OCI-LY7 (cell line): Measurements from ENCODE around the gene RNF213. TPM values are rescaled to one million over a fixed set of nuclear protein-coding genes. Genes with fewer than 3 reads are reported as not detected.

Experiments
- BruUV-seq: library from RNA; stranded (reverse); fragments of 400-500 nt; replicated peaks from 2 replicates; lab custom pipeline; 2021; lab: Mats Ljungman, UMichigan
- CTCF ChIA-PET: fragments of 300-600 bp; sonication (Branson Sonifier 250); formaldehyde crosslinking; loops from one replicate; lab custom pipeline; 2022; ENCODE audit warnings: antibody characterized with exemption; ENCODE audit not compliant: unreplicated experiment; lab: Charles Lee
- POLR2A ChIA-PET: fragments of 300-600 bp; sonication (Branson Sonifier 250); formaldehyde crosslinking; loops from one replicate; lab custom pipeline; 2022; ENCODE audit warnings: antibody characterized with exemption; lab: Charles Lee
- DNase-seq: peaks from one replicate; pipeline ENCODE4 v3.0.0-alpha.2; 2015; ENCODE audit warnings: low spot score
- H2AFZ ChIP-seq: fragments of 200-600 bp; sonication (generic), shearing (Covaris generic); 2 replicates; pipeline ENCODE4 v1.6.1; 2014; ENCODE audit warnings: mild to moderate bottlenecking, antibody characterized with exemption, low read length, moderate library complexity
- H3K27ac ChIP-seq: fragments of 200-600 bp; sonication (generic); 2 replicates; pipeline ENCODE4 v1.5.1; 2014; ENCODE audit warnings: mixed run types, low read depth, mild to moderate bottlenecking, moderate library complexity, low read length, inconsistent platforms; ENCODE audit not compliant: poor library complexity, severe bottlenecking
- H3K36me3 ChIP-seq: fragments of 200-600 bp; sonication (generic); 2 replicates; pipeline ENCODE4 v1.6.1; 2014; ENCODE audit warnings: mild to moderate bottlenecking, antibody characterized with exemption, low read length, moderate library complexity, mixed read lengths; ENCODE audit not compliant: insufficient read depth
- H3K4me1 ChIP-seq: fragments of 200-600 bp; sonication (generic); 2 replicates; pipeline ENCODE4 v1.5.1; 2014; ENCODE audit warnings: mild to moderate bottlenecking, low read length; ENCODE audit not compliant: insufficient read depth, poor library complexity, severe bottlenecking
- H3K4me2 ChIP-seq: fragments of 200-600 bp; sonication (generic); 2 replicates; pipeline ENCODE4 v1.6.1; 2014; ENCODE audit warnings: mild to moderate bottlenecking, low read length
- H3K4me3 ChIP-seq: fragments of 200-600 bp; sonication (generic); 2 replicates; pipeline ENCODE4 v1.5.1; 2014; ENCODE audit warnings: mild to moderate bottlenecking, low read depth, low read length; ENCODE audit not compliant: poor library complexity, severe bottlenecking
- H3K79me2 ChIP-seq: fragments of 200-600 bp; sonication (generic); 2 replicates; pipeline ENCODE4 v1.6.1; 2016; ENCODE audit warnings: low read depth, mild to moderate bottlenecking, low read length, moderate library complexity, mixed read lengths; ENCODE audit not compliant: insufficient read depth
- H3K9me2 ChIP-seq: fragments of 200-600 bp; sonication (generic); 2 replicates; pipeline ENCODE4 v1.6.1; 2016; ENCODE audit warnings: mild to moderate bottlenecking, low read length, mixed read lengths; ENCODE audit not compliant: insufficient read depth
- H3K9me3 ChIP-seq: fragments of 200-600 bp; sonication (generic); 2 replicates; pipeline ENCODE4 v1.6.1; 2014; ENCODE audit warnings: mild to moderate bottlenecking, mixed run types, low read length, mixed read lengths
- H4K20me1 ChIP-seq: fragments of 200-600 bp; sonication (generic); 2 replicates; pipeline ENCODE4 v1.6.1; 2014; ENCODE audit warnings: mild to moderate bottlenecking, antibody characterized with exemption, low read length, moderate library complexity, mixed read lengths; ENCODE audit not compliant: insufficient read depth
- CTCF ChIP-seq: fragments of 200-600 bp; sonication (generic); conservative IDR thresholded peaks from 2 replicates; pipeline ENCODE4 v1.5.1; 2014; ENCODE audit warnings: mild to moderate bottlenecking, antibody characterized with exemption, low read length, moderate library complexity, mixed read lengths
- EZH2phosphoT487 ChIP-seq: fragments of 200-600 bp; sonication (generic); IDR thresholded peaks from 2 replicates; pipeline ENCODE4 v1.6.1; 2018; ENCODE audit warnings: low read depth, borderline replicate concordance, mild to moderate bottlenecking, mixed run types, antibody characterized with exemption, low read length, moderate library complexity, mixed read lengths
- intact Hi-C: fragments of 100-400 bp; cut with micrococcal nuclease; formaldehyde crosslinking; loops from one replicate; pipeline ENCODE4 v1.10.0; 2022; ENCODE audit not compliant: unreplicated experiment
- total RNA-seq, 2 experiments: library from RNA; depleted of rRNA in 1 of 2; stranded (reverse); fragments of >200 nt in 1 of 2; shearing (Covaris generic) in 1 of 2; gene quantifications; 2 replicates each; pipeline ENCODE4 v1.2.3, GENCODE V29; 2014 to 2022

The RNF213 gene
- total RNA-seq, 2 experiments from 2014 or later, result 58.8 to 68.6 TPM

DNA sequence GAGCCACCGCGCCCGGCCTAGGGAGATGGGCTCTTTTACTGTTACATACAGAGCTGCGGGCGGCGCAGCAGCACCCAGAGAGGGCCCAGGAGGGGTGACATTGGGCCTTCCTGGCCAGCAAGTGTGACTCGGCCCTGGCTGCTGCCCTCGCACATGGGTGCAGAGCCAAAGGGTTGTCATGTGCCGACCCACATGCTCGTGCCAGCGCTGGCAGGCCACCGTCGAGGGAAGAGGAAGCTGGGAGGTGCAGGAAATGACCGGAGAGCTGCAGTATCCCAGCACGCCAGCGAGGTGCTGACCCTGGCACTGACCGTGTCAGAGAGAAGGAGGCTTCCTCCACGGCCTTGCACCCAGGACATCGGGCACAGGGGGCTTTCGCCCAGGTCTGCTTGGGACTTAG lies 162.3 kb downstream of the RNF213 start:
- CTCF ChIA-PET, result no interaction called here
- POLR2A ChIA-PET, result no interaction called here
- H3K4me1 ChIP-seq, result peaks cover 10% of the 10 kb centered on the region
- H3K36me3 ChIP-seq, result no peaks in the 10 kb centered on the region
- H4K20me1 ChIP-seq, result no peaks in the 10 kb centered on the region
- H3K9me3 ChIP-seq, result no peaks in the 10 kb centered on the region
- H3K4me2 ChIP-seq, result no peak overlapping the region
- DNase-seq, result no peak
- no peaks in the 10 kb centered on the region for H3K79me2 ChIP-seq
- no peaks in the 10 kb centered on the region for H3K9me2 ChIP-seq
- H3K4me3 ChIP-seq, result no peak overlapping the region
- no TSS peak for BruUV-seq
- TF ChIP-seq EZH2phosphoT487, result no peak
- no peak for TF ChIP-seq CTCF
- H2AFZ ChIP-seq, result no peak overlapping the region
- H3K27ac ChIP-seq, result no peak overlapping the region
- intact Hi-C loops, result no loop called here

DNA sequence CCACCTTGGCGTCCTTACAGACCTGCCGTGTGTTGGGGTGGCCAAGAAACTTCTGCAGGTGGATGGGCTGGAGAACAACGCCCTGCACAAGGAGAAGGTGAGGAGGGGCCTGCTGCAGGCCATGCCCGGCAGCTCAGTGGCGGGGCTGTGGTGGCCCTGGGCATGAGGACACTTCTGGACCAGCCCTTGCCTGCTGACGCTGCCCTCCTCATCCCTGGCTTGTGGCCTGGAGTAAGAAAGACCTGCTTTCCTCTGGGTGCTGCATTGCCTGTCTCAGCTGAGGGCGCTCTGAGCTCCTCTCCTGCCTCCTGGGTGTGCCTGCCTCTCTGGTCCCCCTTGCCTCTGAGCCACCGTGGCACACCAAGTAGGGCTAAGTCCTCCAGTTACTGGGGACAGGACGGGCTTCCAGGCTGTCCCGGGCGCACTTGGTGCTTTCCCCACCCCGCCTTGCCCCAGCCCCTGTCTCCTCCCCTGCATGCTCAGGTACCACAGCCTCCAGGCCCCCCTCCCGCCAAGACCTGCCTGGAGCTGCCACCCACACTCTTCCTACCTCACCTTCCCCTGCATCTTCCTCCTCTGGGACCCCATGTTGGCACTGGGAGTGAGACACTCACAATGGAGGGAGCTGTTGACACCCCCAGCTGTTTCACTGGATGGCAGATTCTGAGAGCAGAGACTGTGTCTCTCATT lies 163.0 kb downstream of the RNF213 start:
- DNase-seq, result no peak
- peaks cover 10% of the 10 kb centered on the region for H3K4me1 ChIP-seq
- no peaks in the 10 kb centered on the region for H4K20me1 ChIP-seq
- POLR2A ChIA-PET, result interaction anchor here (1.3 kb wide), 1 partner anchor 8 kb away, joined by 4 read pairs; no protein-coding TSS in a partner anchor
- H3K9me3 ChIP-seq, result no peaks in the 10 kb centered on the region
- intact Hi-C loops, result no loop called here
- H3K4me3 ChIP-seq, result no peak overlapping the region
- no TSS peak for BruUV-seq
- TF ChIP-seq EZH2phosphoT487, result no peak
- no peak for TF ChIP-seq CTCF
- no peak overlapping the region for H3K4me2 ChIP-seq
- no peaks in the 10 kb centered on the region for H3K9me2 ChIP-seq
- CTCF ChIA-PET, result interaction anchor here (0.9 kb wide), 1 partner anchor 31 kb away, joined by 3 read pairs; no protein-coding TSS in a partner anchor
- H3K27ac ChIP-seq, result no peak overlapping the region
- no peaks in the 10 kb centered on the region for H3K79me2 ChIP-seq
- no peak overlapping the region for H2AFZ ChIP-seq
- H3K36me3 ChIP-seq, result no peaks in the 10 kb centered on the region

DNA sequence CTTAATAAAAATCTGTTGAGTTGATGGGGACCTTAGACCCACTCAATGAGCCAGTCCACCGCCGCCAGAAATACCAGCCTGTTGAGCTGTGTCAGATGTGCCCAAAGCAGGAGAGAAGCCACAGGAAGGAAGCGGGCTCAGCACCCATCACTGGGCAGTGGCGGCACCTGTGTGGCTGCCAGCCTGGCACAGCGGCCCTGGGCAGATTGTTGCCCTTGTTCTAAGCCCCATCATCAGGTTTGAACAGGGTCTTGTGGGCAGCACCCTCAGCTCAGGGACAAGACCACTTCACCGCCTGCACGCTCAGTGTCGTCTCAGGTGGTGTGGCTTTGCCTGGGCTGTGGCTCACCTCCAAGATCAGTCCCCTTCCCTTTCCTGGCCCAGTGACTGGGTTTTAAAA lies 163.6 kb downstream of the RNF213 start:
- H3K79me2 ChIP-seq, result no peaks in the 10 kb centered on the region
- H3K4me2 ChIP-seq, result no peak overlapping the region
- DNase-seq, result no peak
- ChIA-PET POLR2A (interaction anchor here (1.3 kb wide), 1 partner anchor 8 kb away, joined by 4 read pairs; no protein-coding TSS in a partner anchor), CTCF (interaction anchor here (0.9 kb wide), 1 partner anchor 30 kb away, joined by 3 read pairs; no protein-coding TSS in a partner anchor)
- no peaks in the 10 kb centered on the region for H3K9me3 ChIP-seq
- H3K4me3 ChIP-seq, result no peak overlapping the region
- no TSS peak for BruUV-seq
- no peak overlapping the region for H2AFZ ChIP-seq
- TF ChIP-seq CTCF (no peak), EZH2phosphoT487 (no peak)
- H3K36me3 ChIP-seq, result no peaks in the 10 kb centered on the region
- no peak overlapping the region for H3K27ac ChIP-seq
- H4K20me1 ChIP-seq, result no peaks in the 10 kb centered on the region
- peaks cover 10% of the 10 kb centered on the region for H3K4me1 ChIP-seq
- intact Hi-C loops, result no loop called here
- no peaks in the 10 kb centered on the region for H3K9me2 ChIP-seq
